HEK293T (cell line): ENCODE data around the gene ARHGAP26.

Experiments
- ARNT ChIP-seq: fragments of 450-650 bp; IDR thresholded peaks from 2 replicates; pipeline ENCODE4 v1.6.1; 2017; ENCODE audit warnings: mild to moderate bottlenecking
- BHLHE40 ChIP-seq: fragments of 450-650 bp; IDR thresholded peaks from 2 replicates; pipeline ENCODE4 v1.6.1; 2016; ENCODE audit warnings: mild to moderate bottlenecking, moderate library complexity, borderline replicate concordance
- ELF4 ChIP-seq: fragments of 450-650 bp; IDR thresholded peaks from 2 replicates; pipeline ENCODE4 v1.6.1; 2017; ENCODE audit warnings: antibody characterized with exemption
- FOXA1 ChIP-seq: fragments of 450-650 bp; IDR thresholded peaks from 2 replicates; pipeline ENCODE4 v1.6.1; 2016; ENCODE audit warnings: mild to moderate bottlenecking
- FOXK2 ChIP-seq: fragments of 450-650 bp; IDR thresholded peaks from 2 replicates; pipeline ENCODE4 v1.6.1; 2016; ENCODE audit warnings: mild to moderate bottlenecking
- HDGF ChIP-seq: fragments of 450-650 bp; IDR thresholded peaks from 2 replicates; pipeline ENCODE4 v1.6.1; 2017; ENCODE audit warnings: antibody characterized with exemption, borderline replicate concordance
- PKNOX1 ChIP-seq: fragments of 450-650 bp; IDR thresholded peaks from 2 replicates; pipeline ENCODE4 v1.6.1; 2016
- SP1 ChIP-seq: fragments of 450-650 bp; IDR thresholded peaks from 2 replicates; pipeline ENCODE4 v1.6.1; 2017
- TARDBP ChIP-seq: fragments of 450-650 bp; IDR thresholded peaks from 2 replicates; pipeline ENCODE4 v1.6.1; 2016
- ZNF384 ChIP-seq: fragments of 450-650 bp; IDR thresholded peaks from 2 replicates; pipeline ENCODE4 v1.6.1; 2016

GRCh38 chr5:142952229-142952628 is 182.1 kb downstream of the ARHGAP26 start:
- no peak for TF ChIP-seq PKNOX1
- no peak for TF ChIP-seq SP1
- TF ChIP-seq TARDBP: no peak
- no peak for TF ChIP-seq ELF4
- TF ChIP-seq FOXK2: no peak
- no peak for TF ChIP-seq ARNT
- TF ChIP-seq BHLHE40: no peak
- TF ChIP-seq HDGF: no peak
- TF ChIP-seq ZNF384: no peak
- no peak for TF ChIP-seq FOXA1
